Tibial nerve (tissue), 3 donors: ENCODE results near the gene ATF7.

ENCODE experiments used
- POLR2A ChIP-seq, 2 donors: fragments of 450-650 bp; IDR thresholded peaks; one replicate each; pipeline ENCODE4 v1.6.1; 2017; ENCODE audit warnings: antibody characterized with exemption in 2 of 2, mild to moderate bottlenecking in 2 of 2, moderate library complexity in 2 of 2
- TF ChIP-seq, protein P1 (sequence below), 5 experiments: fragments of 200-600 bp in 3 of 5; fragments of 450-650 bp in 2 of 5; sonication (generic) in 3 of 5; IDR thresholded peaks; one replicate each; pipeline ENCODE4 v1.5.1; 2016 to 2019; ENCODE audit warnings: antibody characterized with exemption in 5 of 5, mild to moderate bottlenecking in 3 of 5, moderate library complexity in 2 of 5

DNA sequence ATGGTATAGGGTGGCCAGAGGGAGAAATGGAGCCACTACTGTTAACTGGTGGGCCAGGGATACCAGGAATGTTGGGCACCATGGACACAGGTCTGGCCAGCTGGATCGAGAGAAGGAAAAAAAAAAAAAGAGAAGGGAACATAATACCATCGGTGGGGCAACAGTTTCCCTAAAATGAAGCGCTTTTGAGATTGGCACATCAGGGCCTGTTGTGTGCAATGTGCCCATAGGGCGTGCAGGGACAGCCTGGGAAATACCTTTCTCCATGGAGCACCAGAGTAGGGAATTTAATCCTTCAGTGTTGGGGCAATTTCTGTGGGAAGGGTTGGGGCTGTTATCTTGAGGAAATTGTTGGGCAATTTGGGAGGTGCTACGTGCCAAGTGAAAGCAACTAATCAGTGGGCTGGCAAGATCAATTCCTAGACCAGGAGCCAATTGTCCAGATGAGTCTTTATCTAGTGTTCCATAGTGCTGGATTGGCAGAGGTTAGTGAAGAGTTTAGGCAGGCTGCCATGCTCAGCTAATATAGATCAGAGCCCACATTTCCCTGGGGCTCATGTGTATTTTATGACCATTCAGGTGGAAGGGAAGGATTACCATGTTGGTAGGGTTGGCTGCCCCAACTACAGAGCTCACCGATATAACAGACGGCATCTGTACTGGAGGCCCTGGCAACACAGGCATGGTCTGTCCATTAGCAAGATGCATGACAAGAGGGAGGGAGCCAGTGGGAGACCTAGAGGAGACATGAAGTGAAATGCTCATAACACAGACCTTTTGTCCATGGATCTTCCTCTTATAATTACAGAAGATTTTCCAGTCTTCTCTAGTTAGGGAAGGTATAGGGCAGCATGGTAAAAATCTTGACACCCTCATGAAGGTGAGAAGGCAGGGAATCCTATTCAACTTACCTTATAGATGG lies 93.4 kb downstream of the ATF7 start:
- TF ChIP-seq POLR2A (IDR thresholded peaks at IDR 0.05) = no peak
- TF ChIP-seq, protein P1, sequence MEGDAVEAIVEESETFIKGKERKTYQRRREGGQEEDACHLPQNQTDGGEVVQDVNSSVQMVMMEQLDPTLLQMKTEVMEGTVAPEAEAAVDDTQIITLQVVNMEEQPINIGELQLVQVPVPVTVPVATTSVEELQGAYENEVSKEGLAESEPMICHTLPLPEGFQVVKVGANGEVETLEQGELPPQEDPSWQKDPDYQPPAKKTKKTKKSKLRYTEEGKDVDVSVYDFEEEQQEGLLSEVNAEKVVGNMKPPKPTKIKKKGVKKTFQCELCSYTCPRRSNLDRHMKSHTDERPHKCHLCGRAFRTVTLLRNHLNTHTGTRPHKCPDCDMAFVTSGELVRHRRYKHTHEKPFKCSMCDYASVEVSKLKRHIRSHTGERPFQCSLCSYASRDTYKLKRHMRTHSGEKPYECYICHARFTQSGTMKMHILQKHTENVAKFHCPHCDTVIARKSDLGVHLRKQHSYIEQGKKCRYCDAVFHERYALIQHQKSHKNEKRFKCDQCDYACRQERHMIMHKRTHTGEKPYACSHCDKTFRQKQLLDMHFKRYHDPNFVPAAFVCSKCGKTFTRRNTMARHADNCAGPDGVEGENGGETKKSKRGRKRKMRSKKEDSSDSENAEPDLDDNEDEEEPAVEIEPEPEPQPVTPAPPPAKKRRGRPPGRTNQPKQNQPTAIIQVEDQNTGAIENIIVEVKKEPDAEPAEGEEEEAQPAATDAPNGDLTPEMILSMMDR (IDR thresholded peaks at IDR 0.05) = no peak
